ENCODE measurements around the gene MCRS1. TPM values are rescaled to one million over a fixed set of nuclear protein-coding genes. Genes with fewer than 3 reads are reported as not detected.

The MCRS1 gene
- polyA plus RNA-seq, 2 donors = 40.0 to 45.0 TPM

- peaks cover 4 to 10% of the 10 kb centered on the region in 2 donors for H3K36me3 ChIP-seq (ENCODE audit: control insufficient read depth in 2 of 2, insufficient read depth in 2 of 2, low read length in 1 of 2)
- 52 to 70% methylated on average over 7 of the region's 7 CpGs for WGBS, 2 donors
- no peaks in the 10 kb centered on the region for H3K27me3 ChIP-seq (ENCODE audit: control insufficient read depth in 1 of 2, insufficient read depth in 2 of 2, low read length in 2 of 2)
- no peak overlapping the region for H3K4me3 ChIP-seq (ENCODE audit: low read depth in 1 of 2, low read length in 2 of 2)
- no peaks in the 10 kb centered on the region for H3K4me1 ChIP-seq (ENCODE audit: control insufficient read depth in 2 of 2, insufficient read depth in 2 of 2, low read length in 1 of 2)
- no peak overlapping the region for H3K27ac ChIP-seq (ENCODE audit: low read depth in 2 of 2, low read length in 1 of 2)
- H3K9me3 ChIP-seq (ENCODE audit: control insufficient read depth in 2 of 2, insufficient read depth in 1 of 2, low read depth in 1 of 2, low read length in 1 of 2) = no peaks in the 10 kb centered on the region
Measured at GRCh38 chr12:49527361-49528130, 40.4 kb downstream of the MCRS1 start.

- peaks cover 4 to 10% of the 10 kb centered on the region in 2 donors for H3K36me3 ChIP-seq (ENCODE audit: control insufficient read depth in 2 of 2, insufficient read depth in 2 of 2, low read length in 1 of 2)
- H3K27me3 ChIP-seq (ENCODE audit: control insufficient read depth in 1 of 2, insufficient read depth in 2 of 2, low read length in 2 of 2) = no peaks in the 10 kb centered on the region
- H3K4me3 ChIP-seq (ENCODE audit: low read depth in 1 of 2, low read length in 2 of 2) = no peak overlapping the region
- no peak overlapping the region for H3K27ac ChIP-seq (ENCODE audit: low read depth in 2 of 2, low read length in 1 of 2)
- 91 to 95% methylated on average over 7 of the region's 7 CpGs for WGBS, 2 donors
- H3K4me1 ChIP-seq (ENCODE audit: control insufficient read depth in 2 of 2, insufficient read depth in 2 of 2, low read length in 1 of 2) = no peaks in the 10 kb centered on the region
- H3K9me3 ChIP-seq (ENCODE audit: control insufficient read depth in 2 of 2, insufficient read depth in 1 of 2, low read depth in 1 of 2, low read length in 1 of 2) = no peaks in the 10 kb centered on the region
Measured at GRCh38 chr12:49525942-49526341, 42.0 kb downstream of the MCRS1 start.

- no peak overlapping the region for H3K4me3 ChIP-seq (ENCODE audit: low read depth in 1 of 2, low read length in 2 of 2)
- 59 to 68% methylated on average over 6 of the region's 6 CpGs for WGBS, 2 donors
- H3K36me3 ChIP-seq (ENCODE audit: control insufficient read depth in 2 of 2, insufficient read depth in 2 of 2, low read length in 1 of 2) = peaks cover 4 to 10% of the 10 kb centered on the region in 2 donors
- no peaks in the 10 kb centered on the region for H3K4me1 ChIP-seq (ENCODE audit: control insufficient read depth in 2 of 2, insufficient read depth in 2 of 2, low read length in 1 of 2)
- no peaks in the 10 kb centered on the region for H3K9me3 ChIP-seq (ENCODE audit: control insufficient read depth in 2 of 2, insufficient read depth in 1 of 2, low read depth in 1 of 2, low read length in 1 of 2)
- H3K27me3 ChIP-seq (ENCODE audit: control insufficient read depth in 1 of 2, insufficient read depth in 2 of 2, low read length in 2 of 2) = no peaks in the 10 kb centered on the region
- no peak overlapping the region for H3K27ac ChIP-seq (ENCODE audit: low read depth in 2 of 2, low read length in 1 of 2)
Measured at GRCh38 chr12:49524660-49525324, 43.1 kb downstream of the MCRS1 start.

GRCh38 chr12:49521389-49521788 is 46.6 kb downstream of the MCRS1 start:
- no peaks in the 10 kb centered on the region for H3K27me3 ChIP-seq (ENCODE audit: control insufficient read depth in 1 of 2, insufficient read depth in 2 of 2, low read length in 2 of 2)
- H3K27ac ChIP-seq (ENCODE audit: low read depth in 2 of 2, low read length in 1 of 2) = no peak overlapping the region
- H3K4me1 ChIP-seq (ENCODE audit: control insufficient read depth in 2 of 2, insufficient read depth in 2 of 2, low read length in 1 of 2) = no peaks in the 10 kb centered on the region
- H3K36me3 ChIP-seq (ENCODE audit: control insufficient read depth in 2 of 2, insufficient read depth in 2 of 2, low read length in 1 of 2) = peaks cover 4 to 10% of the 10 kb centered on the region in 2 donors
- no peaks in the 10 kb centered on the region for H3K9me3 ChIP-seq (ENCODE audit: control insufficient read depth in 2 of 2, insufficient read depth in 1 of 2, low read depth in 1 of 2, low read length in 1 of 2)
- WGBS, 2 donors = 77 to 90% methylated on average over 4 of the region's 4 CpGs
- no peak overlapping the region for H3K4me3 ChIP-seq (ENCODE audit: low read depth in 1 of 2, low read length in 2 of 2)

- Histone ChIP-seq H3K27ac (ENCODE audit: low read depth in 2 of 2, low read length in 1 of 2) (no peak overlapping the region), H3K36me3 (ENCODE audit: control insufficient read depth in 2 of 2, insufficient read depth in 2 of 2, low read length in 1 of 2) (peaks cover 0 to under 1% of the 10 kb centered on the region in 2 donors), H3K4me1 (ENCODE audit: control insufficient read depth in 2 of 2, insufficient read depth in 2 of 2, low read length in 1 of 2) (no peaks in the 10 kb centered on the region), H3K4me3 (ENCODE audit: low read depth in 1 of 2, low read length in 2 of 2) (no peak overlapping the region), H3K27me3 (ENCODE audit: control insufficient read depth in 1 of 2, insufficient read depth in 2 of 2, low read length in 2 of 2) (no peaks in the 10 kb centered on the region), H3K9me3 (ENCODE audit: control insufficient read depth in 2 of 2, insufficient read depth in 1 of 2, low read depth in 1 of 2, low read length in 1 of 2) (no peaks in the 10 kb centered on the region)
- WGBS, 2 donors = 97 to 99% methylated on average over 5 of the region's 5 CpGs
Measured at GRCh38 chr12:49519574-49519936, 48.4 kb downstream of the MCRS1 start.

GRCh38 chr12:49518914-49519573 is 48.9 kb downstream of the MCRS1 start:
- Histone ChIP-seq H3K27me3 (ENCODE audit: control insufficient read depth in 1 of 2, insufficient read depth in 2 of 2, low read length in 2 of 2) (no peaks in the 10 kb centered on the region), H3K27ac (ENCODE audit: low read depth in 2 of 2, low read length in 1 of 2) (no peak overlapping the region), H3K4me3 (ENCODE audit: low read depth in 1 of 2, low read length in 2 of 2) (no peak overlapping the region), H3K36me3 (ENCODE audit: control insufficient read depth in 2 of 2, insufficient read depth in 2 of 2, low read length in 1 of 2) (no peaks in the 10 kb centered on the region), H3K4me1 (ENCODE audit: control insufficient read depth in 2 of 2, insufficient read depth in 2 of 2, low read length in 1 of 2) (no peaks in the 10 kb centered on the region), H3K9me3 (ENCODE audit: control insufficient read depth in 2 of 2, insufficient read depth in 1 of 2, low read depth in 1 of 2, low read length in 1 of 2) (no peaks in the 10 kb centered on the region)
- 66 to 75% methylated on average over 2 of the region's 2 CpGs for WGBS, 2 donors

GRCh38 chr12:49515266-49515665 is 52.7 kb downstream of the MCRS1 start:
- Histone ChIP-seq H3K27me3 (ENCODE audit: control insufficient read depth in 1 of 2, insufficient read depth in 2 of 2, low read length in 2 of 2) (no peaks in the 10 kb centered on the region), H3K4me3 (ENCODE audit: low read depth in 1 of 2, low read length in 2 of 2) (no peak overlapping the region), H3K9me3 (ENCODE audit: control insufficient read depth in 2 of 2, insufficient read depth in 1 of 2, low read depth in 1 of 2, low read length in 1 of 2) (no peaks in the 10 kb centered on the region), H3K36me3 (ENCODE audit: control insufficient read depth in 2 of 2, insufficient read depth in 2 of 2, low read length in 1 of 2) (no peaks in the 10 kb centered on the region), H3K27ac (ENCODE audit: low read depth in 2 of 2, low read length in 1 of 2) (no peak overlapping the region), H3K4me1 (ENCODE audit: control insufficient read depth in 2 of 2, insufficient read depth in 2 of 2, low read length in 1 of 2) (no peaks in the 10 kb centered on the region)
- WGBS, 2 donors = 57 to 63% methylated on average over 5 of the region's 5 CpGs

GRCh38 chr12:49512546-49512945 is 55.4 kb downstream of the MCRS1 start:
- Histone ChIP-seq H3K27ac (ENCODE audit: low read depth in 2 of 2, low read length in 1 of 2) (no peak overlapping the region), H3K4me1 (ENCODE audit: control insufficient read depth in 2 of 2, insufficient read depth in 2 of 2, low read length in 1 of 2) (no peaks in the 10 kb centered on the region), H3K4me3 (ENCODE audit: low read depth in 1 of 2, low read length in 2 of 2) (no peak overlapping the region), H3K9me3 (ENCODE audit: control insufficient read depth in 2 of 2, insufficient read depth in 1 of 2, low read depth in 1 of 2, low read length in 1 of 2) (no peaks in the 10 kb centered on the region), H3K36me3 (ENCODE audit: control insufficient read depth in 2 of 2, insufficient read depth in 2 of 2, low read length in 1 of 2) (no peaks in the 10 kb centered on the region), H3K27me3 (ENCODE audit: control insufficient read depth in 1 of 2, insufficient read depth in 2 of 2, low read length in 2 of 2) (no peaks in the 10 kb centered on the region)
- WGBS, 2 donors = 75 to 84% methylated on average over 1 of the region's 1 CpG

GRCh38 chr12:49511410-49511809 is 56.5 kb downstream of the MCRS1 start:
- H3K9me3 ChIP-seq (ENCODE audit: control insufficient read depth in 2 of 2, insufficient read depth in 1 of 2, low read depth in 1 of 2, low read length in 1 of 2) = no peaks in the 10 kb centered on the region
- H3K4me3 ChIP-seq (ENCODE audit: low read depth in 1 of 2, low read length in 2 of 2) = no peak overlapping the region
- no peaks in the 10 kb centered on the region for H3K4me1 ChIP-seq (ENCODE audit: control insufficient read depth in 2 of 2, insufficient read depth in 2 of 2, low read length in 1 of 2)
- no peaks in the 10 kb centered on the region for H3K27me3 ChIP-seq (ENCODE audit: control insufficient read depth in 1 of 2, insufficient read depth in 2 of 2, low read length in 2 of 2)
- H3K36me3 ChIP-seq (ENCODE audit: control insufficient read depth in 2 of 2, insufficient read depth in 2 of 2, low read length in 1 of 2) = no peaks in the 10 kb centered on the region
- no peak overlapping the region for H3K27ac ChIP-seq (ENCODE audit: low read depth in 2 of 2, low read length in 1 of 2)
